PC-3 (cell line): Measurements from ENCODE around the gene SH3BGR.

Source experiments
- EZH2phosphoT487 ChIP-seq: fragments of 300-600 bp; sonication (generic); IDR thresholded peaks from 2 replicates; pipeline ENCODE4 v1.6.1; 2018; ENCODE audit warnings: mild to moderate bottlenecking, antibody characterized with exemption, low read length, borderline replicate concordance
- TF ChIP-seq, protein P1 (sequence below): fragments of 300-600 bp; sonication (generic); conservative IDR thresholded peaks from 2 replicates; pipeline ENCODE4 v1.5.1; 2017; ENCODE audit warnings: antibody characterized with exemption, low read depth, mild to moderate bottlenecking, low read length

- TF ChIP-seq, protein P1, sequence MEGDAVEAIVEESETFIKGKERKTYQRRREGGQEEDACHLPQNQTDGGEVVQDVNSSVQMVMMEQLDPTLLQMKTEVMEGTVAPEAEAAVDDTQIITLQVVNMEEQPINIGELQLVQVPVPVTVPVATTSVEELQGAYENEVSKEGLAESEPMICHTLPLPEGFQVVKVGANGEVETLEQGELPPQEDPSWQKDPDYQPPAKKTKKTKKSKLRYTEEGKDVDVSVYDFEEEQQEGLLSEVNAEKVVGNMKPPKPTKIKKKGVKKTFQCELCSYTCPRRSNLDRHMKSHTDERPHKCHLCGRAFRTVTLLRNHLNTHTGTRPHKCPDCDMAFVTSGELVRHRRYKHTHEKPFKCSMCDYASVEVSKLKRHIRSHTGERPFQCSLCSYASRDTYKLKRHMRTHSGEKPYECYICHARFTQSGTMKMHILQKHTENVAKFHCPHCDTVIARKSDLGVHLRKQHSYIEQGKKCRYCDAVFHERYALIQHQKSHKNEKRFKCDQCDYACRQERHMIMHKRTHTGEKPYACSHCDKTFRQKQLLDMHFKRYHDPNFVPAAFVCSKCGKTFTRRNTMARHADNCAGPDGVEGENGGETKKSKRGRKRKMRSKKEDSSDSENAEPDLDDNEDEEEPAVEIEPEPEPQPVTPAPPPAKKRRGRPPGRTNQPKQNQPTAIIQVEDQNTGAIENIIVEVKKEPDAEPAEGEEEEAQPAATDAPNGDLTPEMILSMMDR, result no peak
- TF ChIP-seq EZH2phosphoT487, result no peak
Measured at GRCh38 chr21:39489380-39489924, 37.7 kb downstream of the SH3BGR start.
